ENCODE data around the gene CD248. TPM values are rescaled to one million over a fixed set of nuclear protein-coding genes. Genes with fewer than 3 reads are reported as not detected.
A peak's percentile ranks its signal among the peaks of the same experiment; 100 is the strongest.

Gene CD248
- total and polyA plus RNA-seq, 8 donors, result 69.8 to 128 (median 92.4) TPM

DNA sequence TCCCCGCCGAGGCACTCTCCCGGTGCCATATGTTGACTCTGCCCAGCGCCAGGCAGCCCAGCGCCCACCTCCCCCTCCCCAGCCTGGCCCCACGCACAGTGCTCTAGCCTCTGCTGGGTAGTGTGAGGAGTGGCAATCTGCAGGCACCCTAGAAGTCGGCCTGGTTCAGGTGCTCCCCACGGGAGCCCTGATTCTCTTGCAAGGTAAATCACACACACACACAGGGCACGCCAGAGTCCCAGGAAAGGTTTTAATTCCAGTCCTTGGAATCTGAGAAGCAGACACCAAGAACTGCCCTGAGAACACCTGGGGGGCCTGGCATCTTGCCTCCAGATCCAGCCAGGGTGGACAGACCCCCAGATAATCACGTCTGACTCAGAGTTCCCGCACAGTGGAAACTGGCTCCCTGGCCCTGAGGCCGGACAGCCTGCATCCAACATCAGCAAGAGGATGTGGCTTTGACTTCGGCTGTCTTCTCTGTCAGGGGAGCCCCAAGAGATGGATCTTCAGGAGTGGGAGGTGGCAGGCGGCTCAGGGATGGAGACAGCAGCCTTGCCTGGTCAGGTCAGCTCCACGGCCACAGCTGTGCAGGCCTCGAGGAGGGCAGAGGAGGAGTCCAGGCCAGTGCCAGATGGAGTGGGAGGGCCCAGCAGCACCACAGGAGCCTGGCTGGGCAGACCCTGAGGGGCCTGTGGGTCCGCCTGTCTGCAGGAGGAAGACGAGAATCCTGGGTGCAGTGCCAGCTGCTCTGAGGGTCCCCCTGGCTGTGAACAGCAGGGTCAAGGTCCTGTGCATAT is 20.5 kb upstream of the CD248 start:
- TF ChIP-seq, protein P1, sequence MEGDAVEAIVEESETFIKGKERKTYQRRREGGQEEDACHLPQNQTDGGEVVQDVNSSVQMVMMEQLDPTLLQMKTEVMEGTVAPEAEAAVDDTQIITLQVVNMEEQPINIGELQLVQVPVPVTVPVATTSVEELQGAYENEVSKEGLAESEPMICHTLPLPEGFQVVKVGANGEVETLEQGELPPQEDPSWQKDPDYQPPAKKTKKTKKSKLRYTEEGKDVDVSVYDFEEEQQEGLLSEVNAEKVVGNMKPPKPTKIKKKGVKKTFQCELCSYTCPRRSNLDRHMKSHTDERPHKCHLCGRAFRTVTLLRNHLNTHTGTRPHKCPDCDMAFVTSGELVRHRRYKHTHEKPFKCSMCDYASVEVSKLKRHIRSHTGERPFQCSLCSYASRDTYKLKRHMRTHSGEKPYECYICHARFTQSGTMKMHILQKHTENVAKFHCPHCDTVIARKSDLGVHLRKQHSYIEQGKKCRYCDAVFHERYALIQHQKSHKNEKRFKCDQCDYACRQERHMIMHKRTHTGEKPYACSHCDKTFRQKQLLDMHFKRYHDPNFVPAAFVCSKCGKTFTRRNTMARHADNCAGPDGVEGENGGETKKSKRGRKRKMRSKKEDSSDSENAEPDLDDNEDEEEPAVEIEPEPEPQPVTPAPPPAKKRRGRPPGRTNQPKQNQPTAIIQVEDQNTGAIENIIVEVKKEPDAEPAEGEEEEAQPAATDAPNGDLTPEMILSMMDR (IDR thresholded peaks at IDR 0.05), result no peak
- DNase-seq, result peak in 2 of 4 donors; percentile 32 to 64
- intact Hi-C loops (cut with DNase I), result no loop called here
- ATAC-seq, result no peak
- Histone ChIP-seq H3K36me3 (peaks cover 0 to 74% of the 10 kb centered on the region in 2 donors), H3K4me3 (no peak overlapping the region), H3K27ac (peak overlapping the region; percentile 86 to 87), H3K4me1 (peaks cover 19 to 34% of the 10 kb centered on the region in 2 donors), H3K27me3 (no peaks in the 10 kb centered on the region), H3K9me3 (no peaks in the 10 kb centered on the region)

DNA sequence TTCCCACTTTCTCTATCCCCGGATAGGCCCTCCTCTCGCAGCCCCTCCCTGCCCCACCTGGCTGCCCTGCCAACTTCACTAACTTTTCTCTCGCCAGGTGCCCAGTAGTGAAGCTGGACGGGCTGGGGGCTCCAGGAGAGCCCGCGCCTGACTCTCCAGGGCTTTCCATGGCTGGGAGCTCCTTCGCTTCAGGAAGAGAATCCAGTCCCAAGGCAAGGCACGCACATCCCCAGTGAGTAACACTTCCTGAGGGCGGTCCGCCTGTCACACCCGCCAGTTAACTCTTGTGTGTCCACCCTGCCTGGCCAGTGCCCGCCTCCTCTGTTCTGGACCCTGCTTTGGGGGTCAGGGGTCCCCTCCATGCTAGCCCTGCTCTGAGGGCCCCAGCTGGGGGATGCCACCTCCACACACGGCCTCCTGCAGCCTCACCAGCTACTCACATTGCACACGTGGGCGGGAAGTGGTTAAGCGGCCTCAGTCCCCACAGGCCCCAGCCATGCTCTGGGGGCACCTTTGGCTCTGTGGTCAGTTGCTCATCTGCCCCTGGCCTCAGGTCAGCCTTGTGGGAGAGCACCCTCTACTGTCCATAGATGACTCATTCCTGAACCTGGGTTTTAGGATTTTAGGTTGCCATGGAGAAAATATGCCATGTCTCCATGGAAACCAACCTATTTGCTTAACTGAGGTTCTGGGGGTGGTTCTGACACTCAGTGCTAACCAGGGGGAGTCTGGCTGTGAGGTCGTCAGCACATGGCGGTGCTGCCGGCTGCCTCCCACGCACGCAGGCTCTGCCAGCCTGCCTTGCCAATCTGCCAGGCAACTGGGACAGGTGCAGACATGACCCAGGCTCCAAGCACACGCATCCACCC is 19.6 kb upstream of the CD248 start, which contains the start of gene RIN1:
Gene RIN1 (minus strand): TSS at position 201 of the 869 bp plus-strand sequence. CDS start 32 bp downstream, at position 169.
- DNase-seq, result peak in 2 of 4 donors; percentile 76 to 85
- Histone ChIP-seq H3K4me1 (peaks cover 19 to 34% of the 10 kb centered on the region in 2 donors), H3K9me3 (no peaks in the 10 kb centered on the region), H3K36me3 (peaks cover 0 to 73% of the 10 kb centered on the region in 2 donors), H3K27me3 (no peaks in the 10 kb centered on the region), H3K27ac (peak within 1 kb of the TSS; percentile 86 to 87), H3K4me3 (peak within 1 kb of the TSS; percentile 49 to 63)
- TF ChIP-seq, protein P1 (IDR thresholded peaks at IDR 0.05), result no peak
- ATAC-seq, result peak; percentile 84
- intact Hi-C loops (cut with DNase I), result no loop called here

DNA sequence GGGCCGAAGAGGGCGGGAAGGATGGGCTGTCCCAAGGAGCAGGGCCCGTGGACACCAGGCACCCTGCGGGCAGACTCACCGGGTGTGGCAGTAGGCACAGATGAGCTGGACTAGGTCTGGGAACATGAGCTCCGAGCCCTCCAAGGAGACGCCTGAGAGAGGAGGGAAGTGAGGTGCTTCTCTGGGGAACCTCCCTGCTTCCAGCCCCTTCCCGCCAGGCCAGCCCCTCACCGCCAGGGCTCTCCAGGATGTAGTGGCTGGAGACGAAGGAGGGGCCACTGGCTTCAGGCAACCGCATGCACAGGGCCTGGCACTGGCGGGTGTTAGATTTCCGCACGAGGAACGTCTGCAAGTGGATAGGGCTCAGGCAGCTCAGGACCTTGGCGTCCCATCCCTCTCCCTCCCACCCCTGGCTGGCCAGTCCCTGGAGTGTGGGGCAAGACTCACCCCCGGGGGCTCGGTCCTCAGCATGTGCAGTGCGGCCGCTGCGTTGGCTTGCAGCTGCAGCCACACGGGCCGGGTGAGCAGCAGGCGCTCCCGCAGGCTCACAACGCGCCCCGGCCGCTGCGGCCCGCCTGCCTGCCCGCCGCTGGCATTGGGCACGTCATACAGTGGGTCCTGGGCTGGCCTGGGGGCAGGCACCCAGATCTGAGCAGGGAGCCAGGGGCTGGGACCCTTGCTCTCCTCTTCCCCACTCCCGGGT is 18.8 kb upstream of the CD248 start:
- Histone ChIP-seq H3K27ac (peak overlapping the region; percentile 86 to 87), H3K4me3 (peak overlapping the region; percentile 49 to 63), H3K27me3 (no peaks in the 10 kb centered on the region), H3K4me1 (peaks cover 19 to 34% of the 10 kb centered on the region in 2 donors), H3K9me3 (no peaks in the 10 kb centered on the region), H3K36me3 (peaks cover 0 to 65% of the 10 kb centered on the region in 2 donors)
- ATAC-seq, result peak; percentile 40
- TF ChIP-seq, protein P1 (IDR thresholded peaks at IDR 0.05), result no peak
- DNase-seq, result peak in 1 of 4 donors; percentile 82
- intact Hi-C loops (cut with DNase I), result no loop called here

DNA sequence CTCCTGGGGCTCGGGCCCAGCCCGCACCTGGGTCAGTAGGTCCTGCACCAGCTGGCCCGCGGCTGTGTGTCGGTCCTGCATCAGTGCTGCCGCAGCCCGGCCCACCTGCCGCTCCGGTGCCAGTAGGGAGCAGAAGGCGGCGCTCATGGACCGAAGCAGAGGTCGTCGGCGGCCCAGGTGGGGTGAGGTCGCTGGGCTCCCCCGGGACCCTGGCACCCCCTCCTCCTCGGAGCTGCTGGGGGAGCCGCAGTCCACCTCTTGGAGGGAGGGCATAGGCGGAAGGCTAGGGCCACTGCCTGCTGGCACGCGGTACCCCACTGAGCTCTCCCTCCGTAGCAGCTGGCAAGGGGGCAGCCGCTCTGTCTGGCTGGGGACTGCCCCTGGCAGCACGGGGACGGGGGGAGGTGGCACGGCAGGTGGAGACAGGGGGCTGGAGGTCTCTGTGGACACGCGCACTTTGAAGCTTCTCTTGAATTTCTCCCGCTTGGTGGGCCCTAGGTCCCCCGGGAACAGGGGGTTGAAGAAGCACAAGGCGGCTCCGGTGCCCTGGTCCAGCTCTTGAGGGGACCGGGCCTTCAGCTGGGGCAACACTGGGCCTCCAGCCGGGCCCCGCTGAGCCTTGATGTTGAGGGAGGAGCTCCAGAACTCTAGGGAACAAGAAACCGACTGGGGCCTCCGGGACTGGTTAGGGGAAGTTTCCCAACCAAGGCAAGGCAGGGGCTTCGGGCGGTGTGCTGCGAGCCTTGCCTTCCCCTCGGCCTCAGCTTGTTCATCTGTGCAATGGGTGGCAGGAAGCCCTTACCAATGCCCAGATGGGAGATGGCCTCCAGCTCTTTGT is 18.0 kb upstream of the CD248 start:
- intact Hi-C loops (cut with DNase I), result no loop called here
- H3K36me3 ChIP-seq, result peaks cover 0 to 56% of the 10 kb centered on the region in 2 donors

More for the DNA sequence above, 18.0 kb upstream of the CD248 start:
- Histone ChIP-seq H3K4me1 (peaks cover 19 to 34% of the 10 kb centered on the region in 2 donors), H3K4me3 (peak overlapping the region; percentile 49 to 63), H3K27ac (peak overlapping the region in 1 of 2 donors; percentile 87), H3K27me3 (no peaks in the 10 kb centered on the region), H3K9me3 (no peaks in the 10 kb centered on the region)
- TF ChIP-seq, protein P1 (IDR thresholded peaks at IDR 0.05), result no peak
- no peak for ATAC-seq
- DNase-seq, result peak in 1 of 4 donors; percentile 78

All from left lung (tissue), 10 donors.